Parathyroid adenoma (tissue), 2 donors: ENCODE data around the gene TCF15.
A peak's percentile ranks its signal among the peaks of the same experiment; 100 is the strongest.
"Not testable (repeated sequence)": the region's sequence is repeated elsewhere in the genome, so short reads cannot be mapped to it uniquely, and the experiment has no call there.

Experiments
- H2AFZ ChIP-seq: fragments of 300-600 bp; sonication (generic); one replicate; pipeline ENCODE4 v1.7.0; 2017; ENCODE audit warnings: antibody characterized with exemption, mild to moderate bottlenecking
- H3K27ac ChIP-seq: fragments of 300-600 bp; sonication (generic); one replicate; pipeline ENCODE4 v1.7.0; 2017
- H3K27me3 ChIP-seq: fragments of 300-600 bp; sonication (generic); one replicate; pipeline ENCODE4 v1.7.0; 2017; ENCODE audit warnings: low read length; ENCODE audit not compliant: control insufficient read depth, insufficient read depth
- H3K36me3 ChIP-seq: fragments of 300-600 bp; sonication (generic); one replicate; pipeline ENCODE4 v1.7.0; 2017; ENCODE audit warnings: low read length; ENCODE audit not compliant: control insufficient read depth, insufficient read depth
- H3K4me1 ChIP-seq: fragments of 300-600 bp; sonication (generic); one replicate; pipeline ENCODE4 v1.7.0; 2017; ENCODE audit warnings: control low read depth
- H3K4me2 ChIP-seq: fragments of 300-600 bp; sonication (generic); one replicate; pipeline ENCODE4 v1.7.0; 2017; ENCODE audit warnings: low read length
- H3K4me3 ChIP-seq: fragments of 300-600 bp; sonication (generic); one replicate; pipeline ENCODE4 v1.7.0; 2017; ENCODE audit warnings: low read depth, low read length
- H3K79me2 ChIP-seq: fragments of 300-600 bp; sonication (generic); one replicate; pipeline ENCODE4 v1.7.0; 2017; ENCODE audit warnings: control low read depth
- H3K9ac ChIP-seq: fragments of 300-600 bp; sonication (generic); one replicate; pipeline ENCODE4 v1.7.0; 2017; ENCODE audit warnings: mild to moderate bottlenecking
- H3K9me3 ChIP-seq: fragments of 300-600 bp; sonication (generic); one replicate; pipeline ENCODE4 v1.7.0; 2017; ENCODE audit warnings: low read length; ENCODE audit not compliant: control insufficient read depth
- TF ChIP-seq, protein P1 (sequence below): fragments of 300-600 bp; sonication (generic); IDR thresholded peaks from one replicate; pipeline ENCODE4 v1.7.0; 2017; ENCODE audit warnings: antibody characterized with exemption, mild to moderate bottlenecking
- donor health status: primary hyperparathyroidism.

Gene TCF15

DNA sequence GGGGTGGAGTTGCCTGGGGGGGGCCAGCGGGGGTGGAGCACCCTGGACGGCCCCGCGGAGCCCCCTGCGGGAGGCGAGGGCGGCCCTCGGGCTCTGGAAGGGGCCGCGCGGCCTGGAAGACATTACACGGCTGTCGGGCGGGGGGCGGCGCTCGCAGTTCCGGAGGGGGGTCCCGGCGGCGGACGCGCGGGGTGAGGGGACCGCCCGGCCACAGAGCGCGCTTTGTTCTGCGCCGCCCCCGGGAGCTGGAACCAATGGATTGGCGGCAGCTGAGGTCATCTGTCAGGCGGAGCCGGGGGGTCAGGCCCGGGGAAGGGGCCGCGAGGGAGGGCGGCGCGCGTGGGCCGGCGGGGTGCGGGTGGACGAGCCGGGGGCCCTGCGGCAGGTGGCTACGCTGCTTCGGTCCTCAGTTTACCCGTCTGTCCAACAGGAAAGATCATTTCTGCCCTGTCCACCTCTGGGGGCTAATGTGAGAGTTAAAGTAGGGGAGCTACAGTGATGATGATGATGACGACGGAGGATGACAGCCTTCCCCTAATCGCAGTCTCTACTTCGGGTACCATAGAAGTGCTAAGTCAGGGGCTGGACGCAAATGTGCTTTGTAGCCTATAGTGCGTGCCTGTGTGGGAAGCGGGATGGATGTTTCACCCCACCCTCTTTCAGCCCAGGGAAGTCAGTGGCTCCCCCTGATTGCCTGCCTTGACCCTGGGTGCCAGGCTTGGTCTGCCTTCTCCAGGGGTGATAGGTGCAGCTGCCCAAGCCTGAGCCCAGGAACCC is 32.5 kb upstream of the TCF15 start:
- no peak overlapping the region for H3K27ac ChIP-seq
- no peak overlapping the region for H3K4me3 ChIP-seq
- TF ChIP-seq, protein P1, sequence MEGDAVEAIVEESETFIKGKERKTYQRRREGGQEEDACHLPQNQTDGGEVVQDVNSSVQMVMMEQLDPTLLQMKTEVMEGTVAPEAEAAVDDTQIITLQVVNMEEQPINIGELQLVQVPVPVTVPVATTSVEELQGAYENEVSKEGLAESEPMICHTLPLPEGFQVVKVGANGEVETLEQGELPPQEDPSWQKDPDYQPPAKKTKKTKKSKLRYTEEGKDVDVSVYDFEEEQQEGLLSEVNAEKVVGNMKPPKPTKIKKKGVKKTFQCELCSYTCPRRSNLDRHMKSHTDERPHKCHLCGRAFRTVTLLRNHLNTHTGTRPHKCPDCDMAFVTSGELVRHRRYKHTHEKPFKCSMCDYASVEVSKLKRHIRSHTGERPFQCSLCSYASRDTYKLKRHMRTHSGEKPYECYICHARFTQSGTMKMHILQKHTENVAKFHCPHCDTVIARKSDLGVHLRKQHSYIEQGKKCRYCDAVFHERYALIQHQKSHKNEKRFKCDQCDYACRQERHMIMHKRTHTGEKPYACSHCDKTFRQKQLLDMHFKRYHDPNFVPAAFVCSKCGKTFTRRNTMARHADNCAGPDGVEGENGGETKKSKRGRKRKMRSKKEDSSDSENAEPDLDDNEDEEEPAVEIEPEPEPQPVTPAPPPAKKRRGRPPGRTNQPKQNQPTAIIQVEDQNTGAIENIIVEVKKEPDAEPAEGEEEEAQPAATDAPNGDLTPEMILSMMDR = no peak

DNA sequence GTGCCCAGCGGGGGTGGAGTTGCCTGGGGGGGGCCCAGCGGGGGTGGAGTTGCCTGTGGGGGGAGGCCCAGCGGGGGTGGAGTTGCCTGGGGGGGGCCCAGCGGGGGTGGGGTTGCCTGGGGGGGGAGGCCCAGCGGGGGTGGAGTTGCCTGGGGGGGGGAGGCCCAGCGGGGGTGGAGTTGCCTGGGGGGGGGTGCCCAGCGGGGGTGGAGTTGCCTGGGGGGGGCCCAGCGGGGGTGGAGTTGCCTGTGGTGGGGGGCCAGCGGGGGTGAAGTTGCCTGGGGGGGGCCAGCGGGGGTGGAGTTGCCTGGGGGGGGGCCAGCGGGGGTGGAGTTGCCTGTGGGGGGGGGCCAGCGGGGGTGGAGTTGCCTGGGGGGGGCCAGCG is 31.9 kb upstream of the TCF15 start:
- not testable (repeated sequence) for H3K27ac ChIP-seq, H3K27me3 ChIP-seq, H2AFZ ChIP-seq, H3K9me3 ChIP-seq, H3K79me2 ChIP-seq, H3K9ac ChIP-seq, H3K36me3 ChIP-seq, H3K4me3 ChIP-seq, H3K4me2 ChIP-seq, H3K4me1 ChIP-seq

More for the DNA sequence above, 32.5 kb upstream of the TCF15 start:
- H3K9ac ChIP-seq = peak overlapping the region; percentile 39
- H3K36me3 ChIP-seq = no peaks in the 10 kb centered on the region
- peaks cover 2% of the 10 kb centered on the region for H3K4me1 ChIP-seq
- H3K27me3 ChIP-seq = no peaks in the 10 kb centered on the region
- peak overlapping the region; percentile 25 for H3K4me2 ChIP-seq
- peak overlapping the region; percentile 97 for H2AFZ ChIP-seq
- H3K9me3 ChIP-seq = no peaks in the 10 kb centered on the region
- no peaks in the 10 kb centered on the region for H3K79me2 ChIP-seq

DNA sequence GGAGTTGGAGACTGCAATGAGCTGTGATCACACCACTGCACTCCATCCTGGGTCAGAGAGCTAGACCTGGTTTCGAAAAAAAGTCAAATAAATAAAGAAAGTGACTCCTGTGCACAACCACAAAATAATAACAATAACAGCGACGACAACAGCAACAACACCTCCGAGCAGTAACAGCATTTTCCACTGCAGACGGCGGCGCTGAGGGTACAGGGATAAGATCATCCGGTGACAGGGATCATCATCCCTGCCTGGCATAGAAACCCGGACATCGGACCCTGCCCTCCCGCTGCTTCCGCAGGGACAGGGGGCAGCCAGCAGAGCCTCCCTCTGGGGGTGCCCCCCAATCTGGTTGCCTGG is 31.4 kb upstream of the TCF15 start:
- no peak overlapping the region for H3K4me3 ChIP-seq
- no peak overlapping the region for H2AFZ ChIP-seq
- H3K27ac ChIP-seq = no peak overlapping the region
- no peak overlapping the region for H3K9ac ChIP-seq
- no peaks in the 10 kb centered on the region for H3K79me2 ChIP-seq
- H3K4me1 ChIP-seq = peaks cover 2% of the 10 kb centered on the region
- no peaks in the 10 kb centered on the region for H3K9me3 ChIP-seq
- H3K27me3 ChIP-seq = no peaks in the 10 kb centered on the region
- TF ChIP-seq, protein P1 = no peak
- H3K4me2 ChIP-seq = no peak overlapping the region
- H3K36me3 ChIP-seq = no peaks in the 10 kb centered on the region

DNA sequence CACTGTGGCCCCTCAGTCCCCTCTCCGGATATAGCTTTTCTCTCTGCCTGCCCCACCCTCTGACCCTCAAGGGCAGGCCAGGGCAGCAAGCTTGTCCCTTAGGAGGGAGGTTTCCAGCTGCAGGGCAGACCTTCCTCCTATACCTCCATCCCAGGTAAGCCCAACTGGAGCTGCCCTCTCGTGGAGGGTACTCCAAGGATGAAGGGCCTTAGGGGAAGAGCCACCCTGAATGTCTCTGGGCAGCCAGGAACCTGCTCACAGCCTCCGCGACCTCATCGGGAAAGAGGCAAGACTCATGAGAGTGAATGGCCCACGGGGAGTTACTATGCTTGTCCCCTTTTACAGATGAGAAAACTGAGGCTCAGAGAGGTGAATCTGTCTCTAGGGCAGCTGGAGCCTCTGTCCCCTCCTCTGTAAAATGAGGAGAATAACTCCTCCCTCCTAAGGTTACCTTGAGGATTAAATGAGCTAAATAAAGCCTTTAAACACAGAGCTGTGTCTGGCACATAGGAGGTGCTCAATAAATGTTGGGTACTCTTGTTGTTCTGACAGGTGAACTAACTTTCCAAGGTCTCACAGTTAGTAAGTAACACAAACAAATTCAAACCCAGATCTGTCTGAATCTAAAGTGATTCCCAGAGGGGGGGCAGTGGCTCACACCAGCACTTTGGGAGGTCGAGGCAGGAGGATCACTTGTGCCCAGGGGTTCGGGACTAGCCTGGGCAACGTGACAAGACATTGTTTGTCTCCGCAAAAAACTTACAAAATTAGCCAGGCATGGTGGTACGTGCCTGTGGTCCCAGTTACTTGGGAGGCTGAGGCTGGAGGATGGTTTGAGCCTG is 30.8 kb upstream of the TCF15 start:
- no peaks in the 10 kb centered on the region for H3K79me2 ChIP-seq
- H3K27ac ChIP-seq = no peak overlapping the region
- H3K4me1 ChIP-seq = peaks cover 2% of the 10 kb centered on the region
- TF ChIP-seq, protein P1 = no peak
- H3K9ac ChIP-seq = no peak overlapping the region
- H3K4me3 ChIP-seq = no peak overlapping the region
- no peaks in the 10 kb centered on the region for H3K9me3 ChIP-seq
- H2AFZ ChIP-seq = no peak overlapping the region
- H3K27me3 ChIP-seq = no peaks in the 10 kb centered on the region
- no peaks in the 10 kb centered on the region for H3K36me3 ChIP-seq
- H3K4me2 ChIP-seq = no peak overlapping the region

DNA sequence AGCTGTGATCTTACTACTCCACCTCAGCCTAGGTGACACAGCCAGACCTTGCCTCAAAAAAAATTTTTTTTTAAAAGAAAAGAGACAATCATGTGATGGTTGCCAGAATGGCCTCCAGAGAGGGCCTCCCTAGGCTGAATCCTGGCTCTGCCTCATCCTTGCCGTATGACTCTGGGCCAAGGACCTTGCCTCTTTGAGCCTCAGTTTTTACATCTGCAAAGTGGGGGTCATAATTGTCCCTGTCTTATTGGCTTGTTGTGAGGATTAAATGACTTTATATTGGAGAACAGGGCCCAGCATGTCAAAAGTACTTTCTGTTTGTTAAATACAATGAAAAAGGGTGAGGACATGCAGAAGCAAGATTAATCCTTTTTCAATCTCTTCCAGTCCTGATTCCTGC is 28.5 kb upstream of the TCF15 start:
- no peak overlapping the region for H3K4me3 ChIP-seq
- H3K36me3 ChIP-seq = no peaks in the 10 kb centered on the region
- no peak overlapping the region for H3K4me2 ChIP-seq
- no peak overlapping the region for H3K9ac ChIP-seq
- H3K4me1 ChIP-seq = no peaks in the 10 kb centered on the region
- H2AFZ ChIP-seq = no peak overlapping the region
- H3K27ac ChIP-seq = no peak overlapping the region
- no peaks in the 10 kb centered on the region for H3K79me2 ChIP-seq
- TF ChIP-seq, protein P1 = no peak
- H3K27me3 ChIP-seq = no peaks in the 10 kb centered on the region
- no peaks in the 10 kb centered on the region for H3K9me3 ChIP-seq
